HEK293 (cell line): ENCODE measurements around the gene CDC5L.

Experiments
- SP2 ChIP-seq: fragments of 450-650 bp; formaldehyde crosslinking; IDR thresholded peaks from 2 replicates; pipeline ENCODE4 v1.5.1; 2016; ENCODE audit warnings: missing biosample characterization, missing genetic modification characterization
- TCF7L2 ChIP-seq: IDR thresholded peaks from 2 replicates; pipeline ENCODE4 v1.6.1; 2011; ENCODE audit warnings: low read depth, mild to moderate bottlenecking, inconsistent platforms, low read length, moderate library complexity, borderline replicate concordance
- TF ChIP-seq, protein P1 (sequence below): fragments of 450-650 bp; formaldehyde crosslinking; IDR thresholded peaks from 2 replicates; pipeline ENCODE4 v1.5.1; 2017; ENCODE audit warnings: missing biosample characterization, missing genetic modification characterization
- TF ChIP-seq, protein P2 (sequence below): fragments of 450-650 bp; formaldehyde crosslinking; IDR thresholded peaks from 2 replicates; pipeline ENCODE4 v1.5.1; 2016; ENCODE audit warnings: missing biosample characterization, missing genetic modification characterization

DNA sequence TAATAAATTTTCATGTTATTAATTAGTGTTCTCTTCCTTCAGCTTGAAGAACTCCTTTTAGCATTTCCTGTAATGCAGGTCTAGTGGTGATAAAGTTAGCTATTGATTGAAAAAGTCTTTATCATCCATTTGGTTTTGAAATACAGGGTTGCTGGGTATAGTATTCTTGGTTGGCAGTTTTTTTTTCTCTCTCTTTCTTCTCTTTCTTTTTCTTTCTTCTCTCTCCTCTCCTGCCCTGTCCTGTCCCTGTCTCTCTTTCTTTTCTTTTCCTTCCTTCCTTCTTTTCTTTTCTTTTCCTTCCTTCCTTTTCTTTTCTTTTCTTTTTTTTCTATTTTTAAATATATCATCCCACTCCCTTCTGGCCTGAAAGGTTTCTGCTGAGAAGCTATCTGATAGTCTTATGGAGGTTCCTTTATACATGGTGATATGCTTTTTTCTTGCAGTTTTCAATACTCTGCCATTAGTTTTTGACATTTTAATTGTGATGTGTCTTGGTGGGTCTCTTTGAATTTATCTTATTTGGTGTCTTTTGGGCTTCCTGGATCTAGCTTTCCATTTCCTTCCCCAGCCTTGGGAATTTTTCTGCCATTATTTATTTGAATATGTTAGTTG is 55.4 kb downstream of the CDC5L start:
- TF ChIP-seq SP2 (tag by site-specific recombination): no peak
- TF ChIP-seq, protein P1, sequence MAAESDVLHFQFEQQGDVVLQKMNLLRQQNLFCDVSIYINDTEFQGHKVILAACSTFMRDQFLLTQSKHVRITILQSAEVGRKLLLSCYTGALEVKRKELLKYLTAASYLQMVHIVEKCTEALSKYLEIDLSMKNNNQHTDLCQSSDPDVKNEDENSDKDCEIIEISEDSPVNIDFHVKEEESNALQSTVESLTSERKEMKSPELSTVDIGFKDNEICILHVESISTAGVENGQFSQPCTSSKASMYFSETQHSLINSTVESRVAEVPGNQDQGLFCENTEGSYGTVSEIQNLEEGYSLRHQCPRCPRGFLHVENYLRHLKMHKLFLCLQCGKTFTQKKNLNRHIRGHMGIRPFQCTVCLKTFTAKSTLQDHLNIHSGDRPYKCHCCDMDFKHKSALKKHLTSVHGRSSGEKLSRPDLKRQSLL: no peak
- TF ChIP-seq, protein P2, sequence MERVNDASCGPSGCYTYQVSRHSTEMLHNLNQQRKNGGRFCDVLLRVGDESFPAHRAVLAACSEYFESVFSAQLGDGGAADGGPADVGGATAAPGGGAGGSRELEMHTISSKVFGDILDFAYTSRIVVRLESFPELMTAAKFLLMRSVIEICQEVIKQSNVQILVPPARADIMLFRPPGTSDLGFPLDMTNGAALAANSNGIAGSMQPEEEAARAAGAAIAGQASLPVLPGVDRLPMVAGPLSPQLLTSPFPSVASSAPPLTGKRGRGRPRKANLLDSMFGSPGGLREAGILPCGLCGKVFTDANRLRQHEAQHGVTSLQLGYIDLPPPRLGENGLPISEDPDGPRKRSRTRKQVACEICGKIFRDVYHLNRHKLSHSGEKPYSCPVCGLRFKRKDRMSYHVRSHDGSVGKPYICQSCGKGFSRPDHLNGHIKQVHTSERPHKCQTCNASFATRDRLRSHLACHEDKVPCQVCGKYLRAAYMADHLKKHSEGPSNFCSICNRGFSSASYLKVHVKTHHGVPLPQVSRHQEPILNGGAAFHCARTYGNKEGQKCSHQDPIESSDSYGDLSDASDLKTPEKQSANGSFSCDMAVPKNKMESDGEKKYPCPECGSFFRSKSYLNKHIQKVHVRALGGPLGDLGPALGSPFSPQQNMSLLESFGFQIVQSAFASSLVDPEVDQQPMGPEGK: no peak
- TF ChIP-seq TCF7L2: no peak
